ENCODE results near the gene MPST. TPM values are rescaled to one million over a fixed set of nuclear protein-coding genes. Genes with fewer than 3 reads are reported as not detected.
"Not testable (repeated sequence)": the region's sequence is repeated elsewhere in the genome, so short reads cannot be mapped to it uniquely, and the experiment has no call there.

The MPST gene
- total RNA-seq: 102 and 143 TPM in 2 replicates

- peak; percentile 49 to 87 for DNase-seq (ENCODE audit: low read depth in 2 of 2)
Measured at GRCh38 chr22:37019309-37020191, at the start of gene MPST, which contains the start of gene TST. TSS of gene MPST (plus strand) at chr22:37019742. CDS start at chr22:37019837, 95 bp downstream. TSS of gene TST (minus strand) at chr22:37019447. CDS start at chr22:37018732, 715 bp downstream.

- no peak for DNase-seq (ENCODE audit: low read depth in 2 of 2)
Measured at GRCh38 chr22:36971341-36972125, 48.0 kb upstream of the MPST start.

- DNase-seq (ENCODE audit: low read depth in 2 of 2): no peak
Measured at GRCh38 chr22:36976606-36977005, 42.9 kb upstream of the MPST start.

- DNase-seq (ENCODE audit: low read depth in 2 of 2): peak in 1 of 2 donors; percentile 35
Measured at GRCh38 chr22:36977401-36977861, 42.1 kb upstream of the MPST start.

GRCh38 chr22:36977947-36978660 lies 41.4 kb upstream of the MPST start:
- peak; percentile 70 to 84 for DNase-seq (ENCODE audit: low read depth in 2 of 2)

- no peak for DNase-seq (ENCODE audit: low read depth in 2 of 2)
Measured at GRCh38 chr22:36979016-36979910, 40.3 kb upstream of the MPST start.

GRCh38 chr22:36981247-36981775 lies 38.2 kb upstream of the MPST start:
- DNase-seq (ENCODE audit: low read depth in 2 of 2): no peak

GRCh38 chr22:36982136-36982535 lies 37.4 kb upstream of the MPST start:
- DNase-seq (ENCODE audit: low read depth in 2 of 2): no peak

- DNase-seq (ENCODE audit: low read depth in 2 of 2): no peak
Measured at GRCh38 chr22:36985211-36985889, 34.2 kb upstream of the MPST start.

- peak in 1 of 2 donors; percentile 17 for DNase-seq (ENCODE audit: low read depth in 2 of 2)
Measured at GRCh38 chr22:36986242-36986821, 33.2 kb upstream of the MPST start.

GRCh38 chr22:36988075-36988832 lies 31.3 kb upstream of the MPST start:
- DNase-seq (ENCODE audit: low read depth in 2 of 2): no peak

- not testable (repeated sequence) for DNase-seq (ENCODE audit: low read depth in 2 of 2)
Measured at GRCh38 chr22:36989012-36989411, 30.5 kb upstream of the MPST start.

GRCh38 chr22:36990457-36990856 lies 29.1 kb upstream of the MPST start:
- no peak for DNase-seq (ENCODE audit: low read depth in 2 of 2)

GRCh38 chr22:36991206-36991605 lies 28.3 kb upstream of the MPST start:
- no peak for DNase-seq (ENCODE audit: low read depth in 2 of 2)

GRCh38 chr22:36997746-36998145 lies 21.8 kb upstream of the MPST start:
- no peak for DNase-seq (ENCODE audit: low read depth in 2 of 2)

GRCh38 chr22:36998620-36999351 lies 20.8 kb upstream of the MPST start:
- DNase-seq (ENCODE audit: low read depth in 2 of 2): no peak

- DNase-seq (ENCODE audit: low read depth in 2 of 2): no peak
Measured at GRCh38 chr22:36999463-36999862, 20.1 kb upstream of the MPST start.
